Activated CD4-positive, alpha-beta T cell treated with anti-CD3 and anti-CD28 coated beads, Interleukin-2, amount 50 U/mL, for 24 hours (primary cell): ENCODE data around the gene DMBX1.

Experiments used
- DNase-seq, 2 donors: peaks; one replicate each; pipeline ENCODE4 v3.0.0-alpha.2; 2020; ENCODE audit warnings: low read depth in 1 of 2, low spot score in 1 of 2

The DMBX1 gene

DNA sequence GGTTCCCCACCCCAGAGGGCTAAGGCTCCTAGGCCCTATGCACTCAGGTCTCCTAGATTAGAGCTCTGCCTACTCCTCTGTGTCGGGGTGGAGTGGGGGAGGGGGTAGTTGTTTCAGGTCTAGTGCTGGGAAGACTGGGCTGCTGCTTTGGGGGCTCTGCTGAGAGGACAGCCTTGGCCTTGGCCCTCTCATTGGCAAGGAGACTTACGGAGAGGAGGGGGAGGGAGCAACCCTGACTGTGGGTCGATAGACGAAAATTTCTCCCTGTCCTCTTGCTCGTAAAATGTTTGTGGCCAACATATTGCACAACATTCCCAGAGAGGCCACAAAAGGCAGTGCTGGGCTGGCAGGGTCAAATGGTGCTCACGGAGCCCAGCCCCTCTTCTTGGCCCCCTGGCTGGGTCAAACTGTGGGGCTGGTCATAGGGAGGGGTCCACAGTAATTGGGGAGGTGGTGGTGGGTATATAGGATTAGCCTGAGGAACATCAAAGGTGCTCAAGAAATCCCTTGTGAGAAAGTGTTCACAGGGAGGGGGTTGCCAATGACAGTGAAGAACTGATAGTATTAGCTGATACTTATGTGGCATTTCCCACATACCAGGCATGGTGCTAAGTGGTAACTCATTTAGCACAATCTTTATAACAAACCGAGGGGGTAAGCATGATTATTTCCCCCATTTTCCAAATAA, 8.5 kb upstream of the DMBX1 start:
- no peak for DNase-seq

DNA sequence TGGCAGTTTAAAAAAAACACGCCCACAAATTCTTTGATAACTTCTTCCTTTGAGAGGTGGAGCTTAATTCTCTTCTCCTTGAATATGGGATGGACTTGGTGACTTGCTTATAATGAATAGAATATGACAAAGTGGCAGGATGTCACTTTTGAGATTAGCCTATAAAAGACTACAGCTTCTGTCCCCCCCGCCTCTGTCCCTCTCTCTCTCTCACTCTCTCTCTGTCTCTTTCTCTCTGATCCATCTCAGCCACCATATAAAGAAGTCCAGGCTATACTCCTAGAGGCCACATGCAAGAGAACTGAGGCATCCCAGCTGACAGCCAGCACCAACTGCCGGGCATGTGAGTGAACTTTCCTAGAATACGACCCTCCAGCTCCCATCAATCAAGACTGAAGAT, 7.7 kb upstream of the DMBX1 start:
- DNase-seq: no peak

DNA sequence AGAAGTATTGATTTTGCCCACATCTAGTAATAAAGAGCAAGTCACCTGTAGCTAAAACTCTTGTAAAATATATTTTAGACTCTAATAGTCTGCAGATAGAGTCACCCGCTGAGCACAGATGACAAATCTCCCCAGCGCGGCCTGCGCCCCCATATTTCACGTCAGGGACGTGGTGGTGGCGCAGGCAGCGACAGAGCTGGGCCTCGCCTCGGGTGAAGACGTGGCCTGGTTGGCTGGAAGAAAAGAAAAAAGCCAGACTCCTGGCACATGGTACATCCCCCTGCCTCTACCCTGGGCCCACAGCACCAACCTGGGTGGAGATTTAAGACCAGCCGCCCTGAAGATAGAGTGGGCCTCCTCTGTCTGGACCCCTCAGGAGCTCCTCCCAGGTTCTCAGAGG, 6.0 kb upstream of the DMBX1 start:
- no peak for DNase-seq

DNA sequence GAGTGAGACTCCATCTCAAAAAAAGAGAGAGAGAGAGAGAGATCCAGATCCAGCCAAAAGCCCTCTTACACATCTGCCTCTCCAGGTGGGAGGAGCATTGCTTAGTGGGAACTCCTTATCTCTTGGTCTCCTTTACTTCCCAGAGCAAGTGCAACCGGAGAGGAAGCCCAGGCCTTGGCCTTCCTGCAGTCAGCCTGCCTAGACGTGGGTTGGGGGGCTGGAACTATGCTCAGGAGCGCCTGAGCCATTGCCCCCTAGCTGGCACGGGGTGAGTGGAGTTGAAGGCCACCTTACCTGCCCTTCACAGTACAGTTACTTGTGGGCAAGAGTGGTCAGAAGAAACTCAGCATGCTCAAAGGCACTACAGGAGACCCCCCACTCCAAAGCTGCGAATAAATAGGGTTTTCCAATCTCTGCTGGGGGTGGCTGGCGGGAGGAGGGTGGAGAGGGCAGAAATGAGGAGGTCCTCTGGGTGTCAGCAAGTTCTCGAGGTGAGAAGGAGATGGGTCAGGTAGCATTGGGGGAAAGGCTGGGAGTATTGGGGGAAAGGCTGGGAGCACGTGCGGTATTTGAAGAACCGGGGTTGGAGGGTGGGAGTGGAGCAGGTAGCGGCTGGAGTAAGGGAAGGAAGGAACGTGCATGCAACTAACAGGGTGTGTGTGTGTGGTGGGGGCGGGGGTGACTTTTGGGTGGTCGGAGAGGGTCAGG, 4.7 kb upstream of the DMBX1 start:
- DNase-seq: no peak

DNA sequence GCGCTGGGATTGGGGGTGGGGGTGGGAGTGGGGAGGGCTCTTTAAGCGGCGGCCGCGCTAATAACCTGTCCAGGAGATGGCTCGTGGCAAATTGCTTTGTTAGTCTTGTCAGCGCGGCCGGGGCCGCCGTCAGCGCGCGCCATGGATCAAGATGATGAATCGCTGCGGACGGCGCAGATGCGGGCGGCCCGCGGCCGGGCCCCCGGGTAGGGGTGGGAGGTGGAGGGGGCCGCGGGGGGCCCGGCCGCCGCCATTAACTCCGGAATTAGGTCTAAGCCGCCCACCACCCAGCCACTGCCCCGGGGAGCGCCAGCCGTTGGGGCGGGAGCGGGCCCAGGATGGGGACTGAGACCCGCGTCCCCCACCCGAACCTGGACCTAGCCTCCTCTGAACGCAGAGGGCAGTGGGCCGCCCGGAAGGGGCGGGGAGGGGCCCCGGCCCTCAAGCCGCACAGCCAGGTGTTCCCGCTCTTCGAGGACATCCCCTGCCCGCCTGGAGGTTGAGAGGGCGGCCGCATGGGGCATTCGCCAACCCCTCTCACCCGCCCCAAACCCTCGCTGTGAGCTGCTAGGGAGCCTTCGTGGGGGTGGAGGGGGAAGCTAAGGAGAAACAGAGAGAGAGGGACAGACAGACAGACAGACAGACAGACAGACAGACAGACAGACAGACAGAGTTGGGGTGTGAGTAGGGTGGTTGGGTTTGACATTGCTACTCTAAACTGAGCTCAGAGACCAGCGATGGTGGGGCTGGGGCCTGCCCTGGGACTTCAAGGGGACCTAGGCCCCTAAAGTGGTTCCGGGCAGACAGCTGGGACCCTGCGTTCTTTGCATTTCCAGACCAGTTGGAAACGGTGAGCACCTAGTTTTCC, 3.8 kb upstream of the DMBX1 start:
- no peak for DNase-seq

DNA sequence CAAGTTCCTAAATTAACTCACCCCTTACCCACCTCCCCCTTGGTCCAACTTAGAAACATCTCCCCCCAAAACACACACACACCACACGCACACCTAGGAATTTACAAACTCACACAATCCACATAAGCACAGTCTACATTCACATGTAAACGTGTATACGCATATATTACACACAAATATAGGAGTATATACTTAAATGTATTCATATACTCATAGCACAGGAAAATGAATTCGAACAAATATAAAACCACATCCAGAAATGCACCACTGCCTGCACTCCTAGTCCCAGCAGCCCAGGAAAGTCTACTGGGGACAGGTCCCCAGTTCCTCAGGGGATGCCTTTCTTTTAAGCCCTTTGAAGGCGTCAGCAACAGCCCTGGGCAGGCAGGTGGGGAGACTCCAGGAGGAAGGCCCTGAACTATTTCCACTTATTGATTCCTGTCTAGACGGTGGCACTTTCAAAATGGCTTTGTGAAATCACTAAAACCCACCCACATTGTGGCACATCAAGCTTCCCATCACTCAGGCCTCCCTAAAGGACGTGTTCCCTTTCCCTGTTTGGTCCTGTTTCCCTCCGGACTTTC, 3.1 kb upstream of the DMBX1 start:
- no peak for DNase-seq

- no peak for DNase-seq
Measured at GRCh38 chr1:46487818-46488218, 1.8 kb upstream of the DMBX1 start.

DNA sequence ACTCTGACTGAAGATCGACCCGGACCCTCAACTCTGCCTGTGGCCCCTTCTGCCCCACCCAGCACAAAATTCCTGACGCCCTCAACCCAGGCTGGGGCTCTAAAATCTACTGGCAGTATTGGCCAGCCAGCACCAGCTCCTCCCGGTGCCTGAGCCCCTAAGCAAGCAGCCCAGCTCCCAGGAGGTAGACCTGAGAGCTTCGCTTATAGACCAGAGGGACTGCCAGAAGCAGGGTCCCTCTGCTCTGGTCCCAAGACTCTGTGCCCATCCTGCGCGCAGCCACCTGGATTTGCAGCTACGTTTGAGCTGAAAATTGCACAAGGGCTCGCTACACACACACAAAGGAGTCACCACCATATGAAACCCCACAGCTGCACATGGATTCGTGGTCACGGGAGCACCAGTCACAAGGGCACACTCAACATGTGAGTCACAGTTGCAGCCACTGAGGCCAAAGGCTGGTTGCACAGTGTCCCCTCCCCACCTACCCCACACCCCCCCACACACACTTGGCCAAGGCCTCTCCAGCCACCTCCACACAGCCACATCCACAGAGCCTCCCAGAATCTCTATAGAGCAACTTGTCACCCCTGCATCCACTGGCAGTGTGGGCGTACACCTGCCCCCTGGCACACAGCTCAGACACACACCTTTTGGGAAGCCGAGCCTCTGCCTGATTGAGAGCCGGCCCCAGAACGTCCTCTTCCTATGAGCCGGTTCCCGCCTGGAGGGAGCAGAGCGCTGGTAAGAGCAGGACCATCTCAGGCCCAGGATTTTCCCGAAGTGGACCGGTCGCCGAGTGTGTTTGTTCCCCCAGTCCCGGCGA, 1.1 kb upstream of the DMBX1 start:
- no peak for DNase-seq

GRCh38 chr1:46489169-46489637, 433 bp upstream of the DMBX1 start:
- no peak for DNase-seq

GRCh38 chr1:46490406-46490655, 695 bp downstream of the DMBX1 start:
- no peak for DNase-seq

DNA sequence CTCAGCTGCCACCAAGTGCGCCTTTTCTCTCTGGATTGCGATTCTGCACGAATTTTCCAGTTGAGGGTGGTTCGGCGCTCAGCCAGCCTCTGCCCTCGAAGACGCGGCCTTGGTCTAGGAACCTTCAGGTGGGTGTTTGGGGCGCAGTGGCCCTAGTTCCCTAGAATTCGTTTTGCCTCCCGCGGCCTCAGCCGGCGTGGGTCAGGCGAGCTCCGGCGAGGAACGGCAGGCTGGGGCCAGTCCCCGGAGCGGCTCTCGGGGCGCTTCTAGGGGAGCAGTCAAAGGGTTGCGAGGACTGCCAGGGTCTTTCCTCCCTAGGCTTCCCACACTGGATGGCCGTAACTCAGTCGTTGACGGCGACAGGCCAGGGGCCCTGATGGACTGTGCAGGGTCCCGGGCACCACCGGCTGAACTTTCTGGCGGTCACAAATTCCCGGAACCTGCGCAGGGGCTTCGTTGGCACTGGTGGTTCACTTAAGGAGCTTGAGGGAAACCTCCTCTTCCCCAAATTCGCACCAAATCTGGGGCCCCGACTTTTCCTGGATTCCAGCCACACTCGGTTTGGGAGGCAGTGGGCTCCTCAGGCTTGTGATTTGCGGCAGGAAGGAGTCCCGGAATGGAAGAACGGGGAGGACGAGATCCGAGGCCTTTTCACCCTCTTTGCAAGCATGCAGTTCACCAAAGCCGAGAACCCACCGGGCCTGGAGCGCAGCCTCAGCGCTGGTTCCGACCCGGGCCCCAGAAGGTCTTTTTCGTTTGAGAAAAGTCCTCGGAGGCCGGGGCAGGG, 1.2 kb downstream of the DMBX1 start:
- no peak for DNase-seq

DNA sequence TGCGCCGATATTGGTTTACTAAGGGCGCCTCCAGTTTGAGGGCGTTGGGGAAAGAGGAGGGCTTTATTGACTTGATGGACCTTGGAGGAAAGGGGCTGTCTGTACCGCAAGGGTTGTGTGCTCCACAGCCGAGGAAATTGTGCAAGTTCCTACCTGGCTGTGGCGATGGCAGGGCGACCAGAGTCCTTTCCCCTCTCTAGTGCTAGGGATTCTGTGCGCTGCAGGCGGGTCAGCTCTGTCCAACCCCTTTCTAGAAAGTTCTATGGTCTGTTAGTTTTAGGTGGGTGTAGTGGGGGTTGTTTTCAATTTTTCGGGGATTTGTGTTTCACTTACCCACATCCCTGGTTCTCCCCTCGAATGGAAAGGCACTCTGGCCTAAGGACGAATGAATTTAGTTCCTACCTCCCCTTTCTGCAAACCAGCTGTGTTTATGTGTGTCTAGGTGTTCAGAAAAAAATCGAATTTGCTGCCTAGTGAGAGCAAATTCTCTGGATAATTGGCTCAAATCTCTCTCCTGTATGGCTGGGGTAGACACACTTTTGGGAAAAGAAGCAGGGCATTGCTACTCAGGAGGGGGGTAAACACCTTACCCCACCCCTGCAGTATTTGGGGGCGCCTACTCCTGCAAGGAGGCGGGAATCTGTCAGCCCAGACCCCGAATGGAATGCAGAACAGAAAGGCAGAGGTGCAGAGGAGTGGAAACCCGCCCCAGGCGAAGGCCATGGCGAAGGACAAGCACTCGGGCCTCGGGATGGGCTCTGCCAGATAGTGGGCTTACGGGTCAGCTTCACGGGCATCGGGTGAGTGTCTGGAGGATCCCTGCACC, 2.0 kb downstream of the DMBX1 start:
- no peak for DNase-seq

- no peak for DNase-seq
Measured at GRCh38 chr1:46492269-46492853, 2.7 kb downstream of the DMBX1 start.

- no peak for DNase-seq
Measured at GRCh38 chr1:46492871-46493270, 3.2 kb downstream of the DMBX1 start.

- DNase-seq: no peak
Measured at GRCh38 chr1:46493316-46494032, 3.8 kb downstream of the DMBX1 start.

GRCh38 chr1:46494910-46495309, 5.3 kb downstream of the DMBX1 start:
- no peak for DNase-seq

GRCh38 chr1:46495778-46496177, 6.1 kb downstream of the DMBX1 start:
- no peak for DNase-seq

DNA sequence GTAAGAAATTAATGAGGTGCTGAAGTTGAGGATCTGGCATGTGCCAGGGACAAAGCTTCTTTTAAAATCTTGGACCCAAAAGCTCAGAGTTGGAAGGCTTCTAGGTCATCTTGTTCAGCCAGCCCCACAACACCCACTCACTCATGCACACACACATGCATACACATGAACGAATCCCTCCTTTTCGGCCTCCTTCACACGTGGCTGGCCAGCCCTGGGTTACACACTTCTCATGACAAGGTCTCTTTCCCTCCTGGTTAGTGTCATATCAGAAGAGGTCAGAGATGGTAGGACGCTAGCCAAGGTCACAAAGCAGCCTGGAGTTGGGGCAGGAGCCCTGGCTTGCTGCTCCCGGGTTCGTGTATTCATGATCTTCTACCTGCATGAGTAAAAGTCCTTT, 6.9 kb downstream of the DMBX1 start:
- DNase-seq: no peak
